Activated naive CD4-positive, alpha-beta T cell treated with Interleukin-2 at 50 U/mL for 16 hours (primary cell): ENCODE data around the gene CALHM5.

Experiments used
- DNase-seq: peaks from one replicate; pipeline ENCODE4 v3.0.0-alpha.2; 2020

CALHM5 gene

GRCh38 chr6:116556065-116556464 is 44.6 kb downstream of the CALHM5 start:
- no peak for DNase-seq

- DNase-seq = no peak
Measured at GRCh38 chr6:116556814-116557415, 45.5 kb downstream of the CALHM5 start.

GRCh38 chr6:116557893-116558292 is 46.5 kb downstream of the CALHM5 start:
- DNase-seq = no peak

- no peak for DNase-seq
Measured at GRCh38 chr6:116560130-116560529, 48.7 kb downstream of the CALHM5 start.

GRCh38 chr6:116561377-116562018 is 50.1 kb downstream of the CALHM5 start:
- DNase-seq = peak; percentile 70

- DNase-seq = no peak
Measured at GRCh38 chr6:116562019-116562403, 50.6 kb downstream of the CALHM5 start.

GRCh38 chr6:116562614-116563013 is 51.2 kb downstream of the CALHM5 start:
- no peak for DNase-seq

- DNase-seq = no peak
Measured at GRCh38 chr6:116563830-116564229, 52.4 kb downstream of the CALHM5 start.

- no peak for DNase-seq
Measured at GRCh38 chr6:116564311-116564710, 52.9 kb downstream of the CALHM5 start.

GRCh38 chr6:116564921-116565872 is 53.8 kb downstream of the CALHM5 start:
- DNase-seq = no peak

- DNase-seq = no peak
Measured at GRCh38 chr6:116568111-116568510, 56.7 kb downstream of the CALHM5 start.

- DNase-seq = no peak
Measured at GRCh38 chr6:116568821-116569755, 57.6 kb downstream of the CALHM5 start.

GRCh38 chr6:116570856-116571682 is 59.6 kb downstream of the CALHM5 start, which contains the start of gene RWDD1:
Gene RWDD1, plus strand, starts transcription at chr6:116571504. Its CDS starts 79 bp downstream, at chr6:116571583.
- peak; percentile 99 for DNase-seq

- DNase-seq = no peak
Measured at GRCh38 chr6:116571683-116572000, 60.2 kb downstream of the CALHM5 start.

- no peak for DNase-seq
Measured at GRCh38 chr6:116572162-116572561, 60.7 kb downstream of the CALHM5 start.
